ENCODE data around the gene EZR.
A peak's percentile ranks its signal among the peaks of the same experiment; 100 is the strongest.

The EZR gene

DNA sequence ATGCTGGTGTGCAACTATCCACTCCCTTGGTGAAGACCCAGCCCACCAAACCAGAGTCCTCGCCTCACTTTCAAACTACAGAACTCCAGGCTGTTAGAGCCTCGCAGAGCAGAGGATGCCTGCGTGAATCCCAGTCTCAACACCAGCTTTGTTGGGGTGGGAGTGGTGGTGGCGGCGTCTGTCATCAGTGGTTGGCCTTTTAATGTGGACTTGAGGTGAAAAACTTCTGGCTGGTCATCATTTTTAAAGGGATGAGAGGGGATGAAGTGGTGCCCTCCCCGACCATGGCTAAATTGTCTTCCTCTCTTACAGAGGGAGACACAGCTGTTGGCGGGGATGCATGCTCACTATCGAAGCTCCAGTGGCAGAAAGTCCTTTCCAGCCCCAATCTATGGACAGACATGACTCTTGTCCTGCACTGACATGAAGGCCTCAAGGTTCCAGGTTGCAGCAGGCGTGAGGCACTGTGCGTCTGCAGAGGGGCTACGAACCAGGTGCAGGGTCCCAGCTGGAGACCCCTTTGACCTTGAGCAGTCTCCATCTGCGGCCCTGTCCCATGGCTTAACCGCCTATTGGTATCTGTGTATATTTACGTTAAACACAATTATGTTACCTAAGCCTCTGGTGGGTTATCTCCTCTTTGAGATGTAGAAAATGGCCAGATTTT lies 54.9 kb downstream of the EZR start:
- no peak for DNase-seq

GRCh38 chr6:158763434-158764182 lies 55.6 kb downstream of the EZR start:
- DNase-seq = no peak

GRCh38 chr6:158762787-158763433 lies 56.3 kb downstream of the EZR start:
- peak in 4 of 56 donors; percentile 18 to 28 (median 26) for DNase-seq

DNA sequence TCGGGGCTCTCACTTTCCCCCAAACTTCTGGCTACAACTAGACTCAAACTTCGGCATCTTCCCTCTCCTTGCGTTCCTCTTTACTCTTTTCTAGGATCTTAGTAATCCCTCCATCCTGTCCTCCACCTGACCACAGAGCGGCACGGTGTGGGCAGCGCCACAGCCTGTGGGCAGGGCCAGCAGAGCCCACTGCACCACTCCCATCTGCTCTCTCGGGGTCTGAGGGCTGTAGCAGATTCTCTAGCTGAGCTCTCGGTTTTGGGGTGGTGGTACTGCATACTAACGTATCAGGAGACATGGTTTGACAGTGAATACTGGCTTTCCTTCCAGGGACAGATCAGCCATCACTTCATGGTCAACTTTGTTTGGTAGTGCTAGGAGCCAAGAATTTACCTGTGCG lies 57.4 kb downstream of the EZR start:
- DNase-seq = no peak

DNA sequence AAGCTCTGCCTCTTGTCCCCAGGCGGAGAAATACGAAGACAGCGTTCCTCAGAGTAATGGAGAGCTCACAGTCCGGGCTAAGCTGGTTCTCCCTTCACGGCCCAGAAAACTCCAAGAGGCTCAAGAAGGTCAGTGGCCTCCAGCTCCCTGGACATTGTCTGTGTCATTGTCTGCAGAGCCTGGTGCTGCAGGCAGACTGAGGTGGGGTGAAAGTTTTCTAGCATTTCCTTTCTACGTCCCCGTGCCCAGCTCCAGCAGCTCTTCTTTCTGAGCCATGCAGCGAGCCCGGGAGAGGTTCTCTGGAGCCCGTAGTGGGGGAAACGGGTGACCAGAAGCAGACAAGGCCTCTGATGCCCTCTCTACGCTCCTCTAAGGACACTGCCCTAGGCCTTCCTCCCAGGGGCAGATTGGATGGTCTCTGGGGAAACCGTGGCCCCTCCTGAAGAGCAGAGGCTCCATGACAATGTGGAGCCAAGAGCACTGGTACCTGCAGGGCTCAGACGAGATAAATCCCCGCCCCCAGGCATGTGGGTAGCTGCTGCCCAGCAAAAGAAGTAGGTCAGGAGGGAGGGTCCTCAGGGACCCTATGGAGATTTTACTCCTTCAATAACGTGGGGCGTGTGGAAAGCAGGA lies 58.4 kb downstream of the EZR start:
- DNase-seq = no peak

- no peak for DNase-seq
Measured at GRCh38 chr6:158759966-158760617, 59.1 kb downstream of the EZR start.

DNA sequence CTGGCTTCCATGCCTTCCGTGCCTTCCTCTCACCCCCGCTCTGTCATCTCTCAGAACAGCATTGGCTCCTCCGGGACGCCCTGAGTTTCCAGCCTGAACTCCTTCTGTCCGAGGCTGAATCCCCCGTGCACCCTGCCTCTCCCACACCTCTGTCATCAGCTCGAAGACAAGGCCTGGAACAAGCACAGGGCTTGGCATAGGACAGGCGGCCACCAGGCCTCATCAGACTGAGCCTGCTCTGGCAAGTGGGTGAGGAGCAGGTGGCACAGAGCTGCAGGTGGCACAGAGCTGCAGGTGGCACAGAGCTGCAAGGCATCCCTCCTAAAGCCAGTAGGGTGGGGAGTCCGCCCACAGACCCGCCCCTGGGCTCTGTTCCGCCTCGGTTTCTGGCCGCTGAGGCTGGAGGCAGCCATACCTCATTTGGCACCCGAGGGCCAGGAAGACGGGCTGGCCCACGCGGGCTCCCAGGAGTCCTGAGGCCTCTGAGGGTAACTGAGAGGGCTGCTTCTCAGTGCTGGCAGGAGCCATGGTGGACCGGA lies 60.2 kb downstream of the EZR start:
- no peak for DNase-seq

GRCh38 chr6:158758451-158758860 lies 60.7 kb downstream of the EZR start:
- no peak for DNase-seq

DNA sequence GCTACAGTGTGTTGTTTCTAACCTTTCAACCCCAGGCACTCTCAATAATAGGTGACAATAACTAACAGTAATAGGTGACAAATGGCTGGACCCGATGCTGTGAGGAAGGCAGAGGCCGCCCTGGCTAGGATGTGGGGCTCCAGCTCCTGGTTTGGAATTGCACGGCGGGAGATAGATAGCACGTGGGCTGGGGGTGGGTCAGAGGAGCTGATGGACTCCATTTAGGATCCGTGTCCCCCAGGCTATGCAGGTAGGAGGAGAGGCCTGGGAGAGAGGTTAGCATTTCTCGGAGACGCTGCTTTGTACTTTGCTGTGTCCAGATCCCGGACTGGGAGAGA lies 61.4 kb downstream of the EZR start:
- no peak for DNase-seq

- no peak for DNase-seq
Measured at GRCh38 chr6:158756977-158757752, 62.0 kb downstream of the EZR start.

DNA sequence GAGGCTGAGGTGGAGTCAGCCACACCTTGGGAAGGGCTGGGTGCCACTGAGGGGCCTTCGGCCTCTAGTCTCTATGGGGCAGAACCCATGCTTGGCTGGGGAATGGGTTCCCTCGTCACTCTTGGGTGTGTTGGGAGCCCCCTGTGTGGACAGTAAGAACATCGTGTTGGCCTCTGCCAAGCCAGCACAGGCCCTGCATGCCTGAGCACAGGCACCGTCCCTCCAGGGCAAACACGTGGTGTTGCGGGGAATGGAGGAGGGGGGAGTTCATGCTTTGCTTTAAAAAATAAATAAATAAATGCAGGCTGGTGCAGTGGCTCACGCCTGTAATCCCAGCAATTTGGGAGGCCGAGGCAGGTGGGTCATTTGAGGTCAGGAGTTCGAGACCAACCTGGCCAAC lies 63.0 kb downstream of the EZR start:
- no peak for DNase-seq

DNA sequence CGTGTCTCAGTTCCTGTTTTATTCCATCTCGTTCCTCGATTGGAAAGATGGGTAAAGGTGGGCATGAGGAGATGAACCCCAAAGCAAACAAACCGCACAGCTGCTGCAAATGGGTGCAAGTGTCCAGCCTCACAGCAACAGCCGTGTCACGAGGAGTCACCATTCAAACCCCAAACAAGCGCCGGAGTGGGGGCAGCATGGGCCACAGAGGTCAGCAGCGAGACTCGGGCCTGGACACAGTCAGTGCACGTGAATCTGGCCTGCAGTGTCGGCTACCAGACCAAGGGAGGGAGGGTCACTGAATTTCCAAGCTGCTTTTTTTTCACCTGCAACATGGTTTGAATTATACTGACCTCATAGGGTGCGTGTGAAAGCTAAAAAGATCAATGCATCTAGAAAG lies 63.5 kb downstream of the EZR start:
- no peak for DNase-seq

GRCh38 chr6:158754738-158755137 lies 64.4 kb downstream of the EZR start:
- DNase-seq = no peak

GRCh38 chr6:158753811-158754210 lies 65.4 kb downstream of the EZR start:
- DNase-seq = no peak

GRCh38 chr6:158752613-158753012 lies 66.6 kb downstream of the EZR start:
- DNase-seq = peak; percentile 16 to 95 (median 84)

GRCh38 chr6:158751921-158752320 lies 67.2 kb downstream of the EZR start:
- DNase-seq = no peak

DNA sequence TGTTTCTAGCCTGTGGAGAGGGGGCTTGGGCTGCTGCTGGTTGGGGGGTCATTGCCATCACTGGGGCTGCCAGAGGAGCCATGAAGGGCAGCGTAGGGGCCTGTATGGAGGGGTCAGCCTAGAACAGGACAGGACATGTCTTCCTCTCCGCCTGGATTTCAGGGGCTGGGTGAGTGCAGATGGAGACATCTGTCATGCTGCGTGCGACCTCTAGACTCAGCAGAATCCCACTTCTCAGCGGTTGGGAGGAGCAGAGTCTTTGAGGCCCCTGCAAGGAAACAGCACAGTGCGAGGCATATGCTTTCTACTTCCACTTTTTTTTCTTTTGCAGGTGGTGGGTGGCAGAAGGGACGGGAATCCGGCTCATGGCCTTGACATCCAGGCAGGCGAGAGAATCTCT lies 67.9 kb downstream of the EZR start:
- DNase-seq = no peak

- DNase-seq = no peak
Measured at GRCh38 chr6:158744986-158745430, 74.2 kb downstream of the EZR start.

- no peak for DNase-seq
Measured at GRCh38 chr6:158743033-158743651, 76.0 kb downstream of the EZR start.

DNA sequence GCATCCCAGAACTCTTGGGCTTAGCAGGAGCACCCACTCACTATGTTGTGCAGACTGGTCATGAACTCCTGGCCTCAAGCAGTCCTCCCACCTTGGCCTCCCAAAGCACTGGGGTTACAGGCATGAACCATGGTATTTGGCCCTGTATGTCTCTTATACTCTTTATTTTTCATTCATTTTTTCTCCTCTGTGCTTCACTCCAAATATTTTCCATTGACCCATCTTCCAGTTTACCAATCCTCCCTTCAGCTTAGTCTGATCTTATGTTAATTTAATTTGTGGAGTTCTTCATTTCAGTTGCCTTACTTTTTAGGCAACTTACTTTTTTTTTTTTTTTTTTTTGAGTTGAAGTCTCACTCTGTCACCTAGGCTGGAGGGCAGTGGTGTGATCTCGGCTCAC lies 79.5 kb downstream of the EZR start:
- no peak for DNase-seq
